Nucleus accumbens (tissue), 56 donors: ENCODE measurements around the gene QPCTL.
"Not testable (repeated sequence)": the region's sequence is repeated elsewhere in the genome, so short reads cannot be mapped to it uniquely, and the experiment has no call there.

Experiments used
- DNase-seq, 56 donors: peaks; one replicate each; lab custom pipeline; 2025; lab: John Stamatoyannopoulos, UW

QPCTL gene

DNA sequence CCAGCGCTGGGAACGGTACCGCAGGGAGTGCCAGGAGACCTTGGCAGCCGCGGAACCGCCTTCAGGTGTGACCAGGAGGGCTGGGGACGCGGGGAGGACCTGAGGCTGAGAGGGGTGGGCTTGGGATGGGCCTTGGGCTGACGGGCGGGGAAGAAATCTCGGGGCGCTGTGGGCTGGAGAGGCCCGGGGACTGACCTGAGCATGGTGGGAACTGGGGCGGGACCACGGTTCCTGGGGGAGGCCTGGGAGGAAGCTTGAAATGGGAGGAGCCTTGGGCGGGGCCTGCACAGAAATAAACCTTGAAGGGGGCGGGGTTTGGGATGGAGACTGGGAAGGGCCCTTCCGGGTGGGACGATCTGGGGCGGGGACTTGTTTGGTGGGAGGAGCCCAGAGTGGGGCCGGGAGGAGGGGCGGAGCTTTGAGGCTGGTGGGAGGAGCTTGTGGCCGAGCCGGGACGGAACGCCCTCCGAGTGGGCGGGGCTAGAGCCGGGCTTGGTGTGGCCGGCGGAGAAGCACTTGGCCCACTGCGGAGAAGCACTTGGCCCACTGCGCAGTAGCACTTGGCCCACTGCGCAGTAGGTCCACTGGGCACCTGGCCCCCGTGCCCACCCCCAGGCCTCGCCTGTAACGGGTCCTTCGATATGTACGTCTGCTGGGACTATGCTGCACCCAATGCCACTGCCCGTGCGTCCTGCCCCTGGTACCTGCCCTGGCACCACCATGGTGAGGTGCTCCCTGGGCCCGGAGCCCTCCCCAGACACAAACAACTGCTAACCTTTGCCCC is 21.6 kb upstream of the QPCTL start:
- DNase-seq: peak in 52 of 56 donors; percentile 5 to 93 (median 56)

DNA sequence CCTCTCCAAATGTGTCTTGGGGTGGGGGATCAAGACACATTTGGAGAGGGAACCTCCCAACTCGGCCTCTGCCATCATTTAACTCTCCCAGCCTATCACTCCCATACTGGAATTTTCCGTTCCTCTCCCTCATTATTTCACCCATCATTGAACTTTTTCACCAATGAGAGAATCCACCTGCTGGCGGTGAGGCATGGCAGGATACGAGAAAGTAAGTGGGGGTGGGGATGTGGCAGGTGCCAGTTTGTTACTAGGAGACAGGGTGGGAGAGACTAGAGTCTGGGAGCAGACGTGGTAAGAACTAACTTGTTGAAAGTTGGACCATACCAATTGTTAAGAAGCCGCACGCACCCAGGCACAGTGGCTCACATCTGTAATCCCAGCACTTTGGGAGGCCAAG is 17.5 kb upstream of the QPCTL start:
- no peak for DNase-seq

DNA sequence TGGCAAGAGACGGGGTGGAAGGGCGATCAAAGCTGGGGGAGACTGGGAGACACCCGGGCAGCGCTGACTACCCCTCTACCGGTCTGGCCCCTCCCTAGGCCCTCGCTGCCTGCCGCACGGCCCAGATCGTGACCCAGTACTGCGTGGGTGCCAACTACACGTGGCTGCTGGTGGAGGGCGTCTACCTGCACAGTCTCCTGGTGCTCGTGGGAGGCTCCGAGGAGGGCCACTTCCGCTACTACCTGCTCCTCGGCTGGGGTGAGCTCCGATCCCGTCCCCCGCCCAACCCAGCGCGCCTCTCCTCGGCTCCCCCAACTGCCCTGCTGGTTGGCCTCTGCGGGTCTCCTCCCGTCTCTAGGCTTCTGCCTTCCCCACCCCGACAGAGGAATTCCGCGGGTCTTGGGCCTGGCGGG is 15.6 kb upstream of the QPCTL start:
- DNase-seq: peak in 13 of 56 donors; percentile 2 to 53 (median 20)

DNA sequence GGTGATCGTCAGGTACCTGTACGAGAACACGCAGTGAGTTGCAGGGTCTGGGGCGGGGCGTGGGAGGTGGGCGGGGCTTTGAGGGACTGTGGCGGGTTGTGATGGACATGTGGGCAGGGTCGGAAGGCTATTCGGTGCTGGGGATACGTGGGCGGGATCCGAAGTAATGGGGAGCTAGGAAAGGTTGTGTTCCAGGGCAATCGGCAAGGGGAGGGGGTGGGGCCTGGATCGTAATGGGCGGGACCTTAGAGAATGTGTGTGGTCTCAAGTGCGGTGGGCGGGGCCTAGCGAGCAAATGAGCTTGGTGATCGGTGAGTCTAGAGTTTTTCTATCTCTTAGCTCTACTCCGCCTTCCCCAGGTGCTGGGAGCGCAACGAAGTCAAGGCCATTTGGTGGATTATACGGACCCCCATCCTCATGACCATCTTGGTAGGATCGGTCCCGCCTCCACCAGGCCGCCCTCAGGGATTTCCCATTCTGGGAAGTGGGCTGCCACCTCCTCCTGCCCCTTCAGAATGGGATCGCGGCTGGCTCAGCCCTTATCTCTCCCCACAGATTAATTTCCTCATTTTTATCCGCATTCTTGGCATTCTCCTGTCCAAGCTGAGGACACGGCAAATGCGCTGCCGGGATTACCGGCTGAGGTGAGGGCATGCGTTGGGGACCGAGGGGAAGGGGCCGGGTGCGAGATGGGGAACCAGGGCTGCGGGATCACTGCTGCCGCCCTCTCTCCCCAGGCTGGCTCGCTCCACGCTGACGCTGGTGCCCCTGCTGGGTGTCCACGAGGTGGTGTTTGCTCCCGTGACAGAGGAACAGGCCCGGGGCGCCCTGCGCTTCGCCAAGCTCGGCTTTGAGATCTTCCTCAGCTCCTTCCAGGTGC is 14.9 kb upstream of the QPCTL start:
- DNase-seq: peak in 51 of 56 donors; percentile 9 to 84 (median 47)

DNA sequence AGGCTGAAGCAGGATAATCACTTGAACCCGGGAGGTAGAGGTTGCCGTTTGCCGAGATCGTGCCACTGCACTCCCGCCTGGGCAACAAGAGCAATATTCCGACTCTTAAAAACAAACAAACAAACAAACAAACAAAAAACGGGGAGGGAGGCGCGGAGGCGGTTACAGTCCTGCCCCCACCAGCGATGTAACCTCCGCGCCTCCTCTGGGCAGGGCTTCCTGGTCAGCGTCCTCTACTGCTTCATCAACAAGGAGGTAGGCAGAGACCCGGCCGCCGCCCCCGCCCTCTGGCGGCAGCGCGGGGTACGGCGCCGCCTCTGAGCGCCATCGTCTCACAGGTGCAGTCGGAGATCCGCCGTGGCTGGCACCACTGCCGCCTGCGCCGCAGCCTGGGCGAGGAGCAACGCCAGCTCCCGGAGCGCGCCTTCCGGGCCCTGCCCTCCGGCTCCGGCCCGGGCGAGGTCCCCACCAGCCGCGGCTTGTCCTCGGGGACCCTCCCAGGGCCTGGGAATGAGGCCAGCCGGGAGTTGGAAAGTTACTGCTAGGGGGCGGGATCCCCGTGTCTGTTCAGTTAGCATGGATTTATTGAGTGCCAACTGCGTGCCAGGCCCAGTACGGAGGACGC is 11.0 kb upstream of the QPCTL start:
- DNase-seq: peak in 54 of 56 donors; percentile 24 to 90 (median 74)

DNA sequence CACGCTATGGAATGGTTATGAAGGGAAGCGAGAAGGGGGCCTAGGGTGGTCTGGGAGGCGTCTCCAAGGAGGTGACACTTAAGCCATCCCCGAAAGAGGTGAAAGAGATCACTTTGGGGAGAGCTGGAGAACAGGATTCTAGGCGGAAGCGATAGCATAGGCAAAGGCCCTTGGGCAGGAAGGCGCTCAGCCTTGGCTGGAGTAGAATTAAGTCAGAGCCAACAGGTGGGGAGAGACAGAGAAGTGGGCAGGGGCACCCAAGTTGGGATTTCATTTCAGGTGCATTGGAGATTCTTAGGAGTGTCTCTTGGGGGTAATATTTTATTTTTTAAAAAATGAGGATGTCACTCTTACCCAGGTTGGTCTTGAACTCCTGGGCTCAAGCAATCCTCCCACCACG is 10.3 kb upstream of the QPCTL start:
- peak in 2 of 56 donors; percentile 20 to 59 for DNase-seq

DNA sequence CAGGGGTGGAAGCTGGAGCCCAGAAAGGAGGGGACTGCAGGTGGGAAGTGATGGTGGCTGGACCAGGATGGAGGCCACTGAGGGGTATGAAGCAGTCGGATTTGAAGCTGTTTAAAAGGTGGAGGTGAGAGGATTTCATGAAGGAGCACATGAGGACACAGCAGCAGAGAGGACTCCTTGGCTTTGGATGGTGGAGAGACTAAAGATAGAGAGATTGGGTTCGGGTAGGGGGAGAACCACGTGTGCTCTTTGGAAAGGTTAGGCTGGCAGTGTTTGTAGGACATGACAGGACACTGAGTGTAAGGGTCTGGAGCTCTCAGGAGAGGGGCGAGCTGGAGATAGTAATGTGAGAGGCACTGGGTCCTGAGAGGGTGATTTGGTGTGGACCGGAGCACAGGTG is 9.6 kb upstream of the QPCTL start:
- DNase-seq: no peak

DNA sequence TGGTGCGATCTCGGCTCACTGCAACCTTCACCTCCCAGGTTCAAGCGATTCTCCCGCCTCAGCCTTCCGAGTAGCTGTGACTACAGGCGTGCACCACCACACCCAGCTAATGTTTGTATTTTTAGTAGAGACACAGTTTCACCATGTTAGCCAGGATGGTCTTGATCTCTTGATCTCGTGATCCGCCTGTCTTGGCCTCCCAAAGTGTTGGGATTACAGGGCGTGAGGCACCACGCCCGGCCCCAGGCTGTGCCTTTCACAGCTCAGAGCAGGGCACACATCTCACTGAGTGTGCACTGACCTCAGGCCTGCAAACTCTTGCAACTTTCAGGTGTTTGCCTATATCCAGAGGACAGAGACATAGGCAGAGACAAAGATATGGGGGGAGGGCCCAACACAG is 7.4 kb upstream of the QPCTL start:
- DNase-seq: not testable (repeated sequence)

DNA sequence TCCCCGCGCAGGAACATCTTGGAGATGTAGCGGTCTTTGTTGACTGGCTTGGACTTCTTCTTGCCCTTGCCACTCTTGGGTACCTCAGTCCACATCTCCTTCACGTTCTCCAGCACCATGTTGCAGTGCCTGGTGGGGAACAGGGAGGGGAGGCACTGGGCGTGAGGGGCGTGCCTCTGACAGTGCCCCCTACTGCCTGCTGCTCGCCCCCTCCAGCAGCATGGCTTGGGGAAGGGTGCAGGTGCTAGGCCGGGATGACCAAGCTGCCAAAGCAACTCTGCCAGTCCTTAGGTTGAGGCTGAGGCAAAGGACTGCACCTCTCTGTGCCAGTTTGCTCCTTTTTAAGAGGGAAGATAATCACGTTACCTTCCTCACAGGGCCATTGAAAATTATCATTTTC is 4.9 kb upstream of the QPCTL start:
- no peak for DNase-seq

DNA sequence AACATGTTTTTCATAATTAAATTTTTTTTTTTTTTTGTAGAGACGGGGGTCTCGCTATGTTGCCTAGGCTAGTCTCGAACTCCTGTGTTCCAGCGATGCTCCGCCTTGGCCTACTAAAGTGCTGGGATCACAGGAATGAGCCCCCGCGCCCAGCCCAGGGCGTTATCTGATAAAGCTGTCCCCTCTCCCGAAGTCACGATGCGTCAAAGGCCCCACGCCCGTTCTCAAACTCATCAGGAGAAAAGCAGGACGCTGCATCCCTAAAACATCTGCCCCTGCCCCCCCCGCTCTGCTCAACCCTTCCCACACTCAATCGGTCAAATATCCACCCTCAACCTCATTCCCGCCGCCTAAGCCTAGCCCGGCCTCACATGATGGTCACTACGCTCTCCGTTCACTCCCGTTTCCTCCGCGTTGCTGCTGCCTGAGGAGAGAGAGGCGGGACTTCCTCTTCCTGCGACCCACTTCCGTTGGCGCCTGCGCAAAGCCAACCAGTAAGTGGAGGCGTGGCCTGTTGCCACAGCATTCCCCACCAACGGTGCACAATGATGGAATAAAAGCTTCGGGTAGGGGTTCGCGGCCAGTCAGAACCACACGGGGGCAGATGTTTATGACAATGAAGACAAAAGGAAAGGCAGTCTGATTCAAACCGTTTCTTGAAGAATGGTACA is 815 bp upstream of the QPCTL start, which contains the start of gene SNRPD2:
Gene SNRPD2, minus strand, starts transcription at position 438 of the 671 bp plus-strand sequence. Its CDS starts 65 bp downstream, at position 373.
- DNase-seq: peak; percentile 57 to 99 (median 95)

DNA sequence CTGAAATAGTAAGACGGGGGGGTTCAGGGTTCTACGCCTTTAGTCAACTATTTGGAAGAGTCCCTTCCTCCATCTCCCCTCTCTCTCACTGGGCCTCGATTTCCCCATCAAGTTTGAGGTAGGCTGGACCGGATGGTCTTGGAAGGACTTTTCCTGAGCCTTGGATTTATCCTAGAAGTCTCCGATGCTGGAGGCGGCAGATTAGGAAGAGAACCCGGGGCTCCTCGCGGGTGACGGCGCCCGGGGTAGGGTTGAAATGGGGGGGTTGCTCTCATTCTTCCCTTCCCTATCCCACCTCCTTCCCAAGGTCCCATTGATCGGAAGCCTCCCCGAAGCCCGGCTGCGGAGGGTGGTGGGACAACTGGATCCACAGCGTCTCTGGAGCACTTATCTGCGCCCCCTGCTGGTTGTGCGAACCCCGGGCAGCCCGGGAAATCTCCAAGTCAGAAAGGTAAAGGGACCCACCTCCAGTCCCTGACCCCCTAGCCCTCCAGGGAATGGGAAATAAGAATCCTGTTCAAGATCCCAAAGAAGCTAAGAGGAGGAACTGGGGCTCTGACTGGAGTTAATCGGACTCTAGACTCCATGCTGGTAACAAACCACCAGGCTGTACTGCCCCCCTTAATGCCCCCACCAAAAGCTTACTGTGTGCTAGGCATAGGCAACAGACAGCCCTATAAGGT is 781 bp downstream of the QPCTL start:
- DNase-seq: peak in 51 of 56 donors; percentile 2 to 84 (median 43)

DNA sequence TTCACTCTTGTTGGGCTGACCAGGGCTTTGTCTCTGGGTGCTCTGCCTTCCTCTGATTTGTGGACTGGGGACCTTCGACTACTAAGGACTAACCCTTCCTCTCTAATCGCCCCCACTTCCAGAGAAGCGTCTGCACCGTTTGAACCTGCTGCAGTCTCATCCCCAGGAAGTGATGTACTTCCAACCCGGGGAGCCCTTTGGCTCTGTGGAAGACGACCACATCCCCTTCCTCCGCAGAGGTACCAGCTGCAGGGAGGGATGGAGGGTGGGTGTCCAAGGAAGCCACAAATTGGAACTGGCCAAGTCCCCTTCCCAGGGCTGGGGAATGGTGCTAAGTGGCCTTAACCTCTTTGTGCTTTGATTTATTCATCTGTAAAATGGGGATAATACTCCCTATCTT is 9.2 kb downstream of the QPCTL start:
- DNase-seq: no peak

DNA sequence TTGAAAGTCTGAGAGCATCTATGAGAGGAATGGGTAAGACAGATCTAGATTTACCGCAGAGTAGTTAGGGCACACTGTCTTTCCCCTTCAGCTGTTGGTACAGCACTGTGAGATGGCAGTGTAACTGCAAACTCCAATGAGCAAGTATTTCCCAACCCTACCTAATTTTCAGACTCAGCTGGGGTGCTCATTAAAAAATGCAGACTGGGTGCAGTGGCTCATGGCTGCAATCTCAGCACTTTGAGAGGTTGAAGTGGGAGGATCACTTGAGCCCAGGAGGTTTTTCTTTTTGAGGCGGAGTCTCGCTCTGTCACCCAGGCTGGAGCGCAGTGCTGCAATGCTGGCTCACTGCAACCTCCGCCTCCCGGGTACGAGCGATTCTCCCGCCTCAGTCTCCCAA is 12.6 kb downstream of the QPCTL start:
- DNase-seq: no peak

DNA sequence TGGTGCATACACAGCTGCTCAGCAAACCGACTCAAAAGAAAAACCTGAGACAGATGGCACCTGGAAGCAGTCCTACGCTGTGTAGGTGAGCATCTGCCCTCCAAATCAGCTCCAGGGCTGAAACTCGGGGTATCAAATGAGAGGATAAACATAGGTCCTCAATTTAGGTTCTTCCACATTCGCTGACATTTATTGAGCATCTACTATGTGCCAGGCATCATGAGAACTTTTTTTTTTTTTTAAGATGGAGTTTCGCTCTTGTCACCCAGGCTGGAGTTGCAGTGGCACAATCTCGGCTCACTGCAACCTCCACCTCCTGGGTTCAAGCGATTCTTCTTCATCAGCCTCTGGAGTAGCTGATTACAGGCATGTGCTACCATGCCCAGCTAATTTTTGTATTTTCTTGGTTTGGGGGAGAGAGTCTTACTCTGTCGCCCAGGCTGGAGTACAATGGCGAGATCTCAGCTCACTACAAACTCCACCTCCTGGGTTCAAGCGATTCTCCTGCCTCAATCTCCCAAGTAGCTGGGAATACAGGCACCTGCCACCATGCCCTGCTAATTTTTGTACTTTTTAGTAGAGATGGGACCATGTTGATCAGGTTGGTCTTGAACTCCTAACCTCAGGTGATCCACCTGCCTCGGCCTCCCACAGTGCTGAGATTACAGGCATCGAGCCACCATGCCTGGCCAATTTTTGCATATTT is 13.4 kb downstream of the QPCTL start:
- no peak for DNase-seq

DNA sequence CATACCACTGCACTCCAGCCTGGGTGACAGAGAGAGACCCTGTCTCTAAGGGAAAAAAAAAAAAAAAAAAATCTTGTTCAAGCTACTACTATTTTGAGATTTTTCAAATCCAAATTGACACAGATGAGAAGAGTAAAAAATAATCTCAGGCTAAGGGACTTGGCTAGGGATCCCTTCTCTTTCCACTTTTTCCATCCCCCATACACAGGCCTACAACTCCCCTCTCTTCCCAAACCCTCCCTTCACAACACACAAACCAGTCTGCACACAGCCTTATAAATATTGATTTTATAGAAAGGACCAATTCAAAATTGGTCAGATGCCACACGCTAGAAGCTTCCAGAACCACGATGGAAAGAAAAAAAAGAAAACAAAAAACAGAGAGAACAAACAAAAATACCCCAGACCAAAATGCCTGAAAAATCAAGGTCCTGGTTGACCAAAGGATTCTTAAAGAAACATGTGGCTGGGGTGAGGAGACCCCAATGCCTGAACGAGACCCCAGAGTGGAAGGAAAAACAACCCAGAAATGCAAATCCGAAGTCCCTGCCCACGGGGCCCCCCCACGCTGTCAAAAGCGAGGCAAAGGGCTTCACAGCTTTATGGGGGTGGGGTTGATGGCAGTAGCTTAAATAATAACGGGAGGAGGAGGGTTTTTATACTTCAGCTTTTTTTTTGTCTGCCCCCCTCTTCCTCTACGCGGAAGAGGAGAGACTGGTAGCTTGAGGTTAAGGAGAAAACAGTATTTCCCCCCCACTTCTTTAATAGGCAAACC is 18.1 kb downstream of the QPCTL start:
- peak in 6 of 56 donors; percentile 4 to 26 (median 8) for DNase-seq

DNA sequence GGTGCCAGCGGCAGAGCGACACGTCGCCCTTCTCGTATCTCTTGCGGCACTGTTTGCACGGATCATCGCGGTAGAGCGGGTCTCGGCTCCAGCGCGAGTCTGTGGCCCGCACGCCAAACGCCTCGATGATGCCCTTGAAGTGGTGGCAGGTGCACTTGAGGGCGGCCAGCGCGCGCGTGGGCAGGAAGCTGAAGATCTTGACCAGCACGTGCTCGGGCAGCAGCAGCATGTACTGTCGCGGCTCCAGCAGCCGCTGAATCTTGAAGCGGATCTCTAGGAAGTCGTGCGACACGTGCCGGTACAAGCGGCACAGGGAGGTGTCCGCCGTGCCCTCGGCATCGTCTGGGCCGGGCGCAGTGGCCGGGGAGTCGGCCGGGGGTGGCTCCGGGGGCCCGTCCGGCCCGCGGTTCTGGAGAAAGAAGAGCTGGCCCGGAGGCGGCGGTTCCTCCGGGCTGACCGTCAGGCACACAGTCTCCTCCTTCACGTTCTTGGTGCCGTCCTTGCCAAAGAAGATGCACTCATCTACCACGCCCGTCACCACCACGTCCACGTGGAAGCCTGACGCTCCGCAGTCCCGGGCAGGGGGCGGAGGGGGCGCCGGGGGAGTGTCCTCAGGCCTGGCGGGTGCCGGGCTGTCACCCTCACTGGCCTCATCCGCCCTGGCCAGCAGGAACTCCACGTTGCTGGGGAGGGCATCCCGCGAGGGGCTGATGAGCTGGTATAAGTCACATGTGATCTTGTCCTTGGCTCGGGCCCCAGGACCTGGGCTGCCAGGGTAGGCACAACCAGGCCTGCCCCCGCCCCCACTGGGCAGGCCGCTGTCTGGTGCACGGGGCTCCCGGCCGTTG is 19.6 kb downstream of the QPCTL start:
- DNase-seq: no peak

DNA sequence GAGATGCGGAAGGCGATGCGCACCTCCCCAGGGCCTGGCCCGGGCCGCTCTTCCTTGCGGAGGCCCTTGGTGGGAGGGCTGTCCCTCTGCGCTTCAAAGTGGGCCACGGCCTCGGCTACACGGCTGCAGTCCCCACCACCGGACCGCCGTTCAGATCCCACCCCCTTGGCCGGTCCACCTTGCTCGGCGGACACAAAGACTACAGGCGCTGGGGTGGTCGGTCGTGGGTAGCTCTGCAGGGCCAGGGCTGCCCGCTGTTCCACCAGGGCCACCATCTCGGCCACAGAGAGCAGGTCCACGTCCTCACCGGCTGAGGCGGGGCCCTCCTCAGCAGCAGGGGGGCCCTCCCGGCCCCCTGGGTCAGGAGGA is 20.2 kb downstream of the QPCTL start:
- no peak for DNase-seq
